Left lung (tissue), 10 donors: ENCODE data around the gene FYTTD1. TPM values are rescaled to one million over a fixed set of nuclear protein-coding genes. Genes with fewer than 3 reads are reported as not detected.

Experiments
- ATAC-seq: fragments of 200-7000 bp; cut with Tn5 transposase; one replicate; pipeline ENCODE4 v1.9.1; 2020; ENCODE audit warnings: moderate library complexity
- DNase-seq, 4 donors: peaks; one replicate each; pipeline ENCODE4 v3.0.0-alpha.2; 2013 to 2020
- H3K27ac ChIP-seq, 2 donors: fragments of 200-600 bp; sonication (generic) in 1 of 2; one replicate each; pipeline versions ENCODE4 v1.5.0 to v1.8.0; 2020 to 2021
- H3K27me3 ChIP-seq, 2 donors: fragments of 200-600 bp; sonication (generic) in 1 of 2; one replicate each; pipeline versions ENCODE4 v1.5.0 to v1.8.0; 2020 to 2021
- H3K36me3 ChIP-seq, 2 donors: fragments of 200-600 bp; sonication (generic) in 1 of 2; one replicate each; pipeline versions ENCODE4 v1.5.0 to v1.8.0; 2020 to 2021
- H3K4me1 ChIP-seq, 2 donors: fragments of 200-600 bp; one replicate each; pipeline ENCODE4 v1.8.0; 2021
- H3K4me3 ChIP-seq, 2 donors: fragments of 200-600 bp; sonication (generic) in 1 of 2; one replicate each; pipeline versions ENCODE4 v1.5.0 to v1.8.0; 2020 to 2021; ENCODE audit warnings: mild to moderate bottlenecking in 1 of 2
- H3K9me3 ChIP-seq, 2 donors: fragments of 200-600 bp; sonication (generic) in 1 of 2; one replicate each; pipeline versions ENCODE4 v1.5.0 to v1.8.0; 2020 to 2021
- CTCF ChIP-seq, 2 donors: fragments of 200-600 bp; sonication (generic) in 1 of 2; IDR thresholded peaks; one replicate each; pipeline versions ENCODE4 v1.5.0 to v1.8.0; 2021; ENCODE audit warnings: antibody characterized with exemption in 2 of 2
- intact Hi-C, 2 donors: fragments of 100-400 bp; cut with DNase I; formaldehyde crosslinking; loops; one replicate each; pipeline versions ENCODE4 v1.11.2 to v1.14.2; 2022
- polyA plus RNA-seq, 6 donors: library from polyadenylated mRNA; unstranded; fragments of 120-200 nt; gene quantifications; one replicate each; pipeline ENCODE4 v1.2.1, GENCODE V29; 2013; ENCODE audit not compliant: insufficient read length in 6 of 6
- total RNA-seq, 2 donors: library from RNA; stranded (reverse); fragmentation: NEBNext Ultra II Directional; extraction: Animal tissue kit (Norgen Biotek cat#: 25700); gene quantifications; one replicate each; pipeline ENCODE4 v1.2.1, GENCODE V29; 2021
- donor health status: DM: no; HTN: yes; CAD: no.
- donor health status: DM: no; HTN: no; CAD: no.

FYTTD1 gene
- total and polyA plus RNA-seq, 8 donors: 46.8 to 115 (median 92.4) TPM

GRCh38 chr3:197756704-197757103 is 7.0 kb downstream of the FYTTD1 start:
- Histone ChIP-seq H3K4me1 (peaks cover 5 to 31% of the 10 kb centered on the region in 2 donors), H3K4me3 (no peak overlapping the region), H3K36me3 (peaks cover 0 to 22% of the 10 kb centered on the region in 2 donors), H3K9me3 (no peaks in the 10 kb centered on the region), H3K27ac (peak overlapping the region in 1 of 2 donors; percentile 11), H3K27me3 (no peaks in the 10 kb centered on the region)
- intact Hi-C loops: no loop called here
- no peak for TF ChIP-seq CTCF (IDR thresholded peaks at IDR 0.05)
- DNase-seq (no peak), ATAC-seq (no peak)

- DNase-seq: no peak
- H3K27ac ChIP-seq: no peak overlapping the region
- peaks cover 0 to 40% of the 10 kb centered on the region in 2 donors for H3K36me3 ChIP-seq
- no peak for TF ChIP-seq CTCF (IDR thresholded peaks at IDR 0.05)
- no peaks in the 10 kb centered on the region for H3K9me3 ChIP-seq
- H3K4me1 ChIP-seq: peaks cover 0 to 14% of the 10 kb centered on the region in 2 donors
- no peak overlapping the region for H3K4me3 ChIP-seq
- intact Hi-C loops: no loop called here
- ATAC-seq: no peak
- no peaks in the 10 kb centered on the region for H3K27me3 ChIP-seq
These were observed 8.8 kb downstream of the FYTTD1 start for GRCh38 chr3:197758512-197758911.

GRCh38 chr3:197761784-197762183 is 12.1 kb downstream of the FYTTD1 start:
- intact Hi-C loops: no loop called here
- H3K27ac ChIP-seq: no peak overlapping the region
- ATAC-seq: no peak
- no peaks in the 10 kb centered on the region for H3K27me3 ChIP-seq
- no peak for DNase-seq
- no peak for TF ChIP-seq CTCF (IDR thresholded peaks at IDR 0.05)
- H3K9me3 ChIP-seq: no peaks in the 10 kb centered on the region
- H3K4me3 ChIP-seq: no peak overlapping the region
- H3K36me3 ChIP-seq: peaks cover 0 to 68% of the 10 kb centered on the region in 2 donors
- peaks cover 0 to under 1% of the 10 kb centered on the region in 2 donors for H3K4me1 ChIP-seq

- H3K36me3 ChIP-seq: peaks cover 0 to 95% of the 10 kb centered on the region in 2 donors
- no peaks in the 10 kb centered on the region for H3K4me1 ChIP-seq
- no peak for TF ChIP-seq CTCF (IDR thresholded peaks at IDR 0.05)
- H3K27me3 ChIP-seq: no peaks in the 10 kb centered on the region
- H3K4me3 ChIP-seq: no peak overlapping the region
- no peak for ATAC-seq
- DNase-seq: no peak
- H3K27ac ChIP-seq: no peak overlapping the region
- H3K9me3 ChIP-seq: no peaks in the 10 kb centered on the region
- intact Hi-C loops: no loop called here
These were observed 25.6 kb downstream of the FYTTD1 start for GRCh38 chr3:197775317-197775716.

- H3K4me3 ChIP-seq: no peak overlapping the region
- peaks cover 0 to 70% of the 10 kb centered on the region in 2 donors for H3K36me3 ChIP-seq
- H3K9me3 ChIP-seq: no peaks in the 10 kb centered on the region
- intact Hi-C loops: no loop called here
- H3K27ac ChIP-seq: no peak overlapping the region
- TF ChIP-seq CTCF (IDR thresholded peaks at IDR 0.05): no peak
- no peaks in the 10 kb centered on the region for H3K27me3 ChIP-seq
- DNase-seq: no peak
- no peaks in the 10 kb centered on the region for H3K4me1 ChIP-seq
- no peak for ATAC-seq
These were observed 32.5 kb downstream of the FYTTD1 start for GRCh38 chr3:197782230-197782629.
